Endothelial cell of umbilical vein (primary cell): ENCODE results near the gene ANKFN1. TPM values are rescaled to one million over a fixed set of nuclear protein-coding genes. Genes with fewer than 3 reads are reported as not detected.

ENCODE experiments used
- BruUV-seq: library from RNA; stranded (reverse); fragments of 400-500 nt; replicated peaks from 2 replicates; lab custom pipeline; 2021; lab: Mats Ljungman, UMichigan
- CTCF ChIA-PET: fragments of 300-600, 350-600 bp; sonication (Branson Sonifier 250); formaldehyde crosslinking; loops from one replicate; lab custom pipeline; 2021; ENCODE audit warnings: antibody characterized with exemption, inconsistent platforms; lab: Charles Lee
- POLR2A ChIA-PET: fragments of 300-600, 350-600 bp; sonication (Branson Sonifier 250); formaldehyde crosslinking; loops from one replicate; lab custom pipeline; 2021; ENCODE audit warnings: antibody characterized with exemption, inconsistent platforms; lab: Charles Lee
- DNase-seq: peaks from one replicate; pipeline ENCODE4 v3.0.0-alpha.2; 2011; ENCODE audit warnings: low read depth, low spot score
- FAIRE-seq: peaks from 2 replicates; lab custom pipeline; 2011; peaks lifted over from hg19 to GRCh38; lab: Jason Lieb, UNC
- H2AFZ ChIP-seq: 2 replicates; pipeline ENCODE4 v1.6.0; 2012; ENCODE audit warnings: low read depth, low read length, control low read depth, inconsistent platforms
- H3K27ac ChIP-seq: 2 replicates; pipeline ENCODE4 v1.5.1; 2011; ENCODE audit warnings: low read depth, mild to moderate bottlenecking, control low read depth, low read length, moderate library complexity; ENCODE audit not compliant: insufficient read depth
- H3K27me3 ChIP-seq, 2 experiments: 2 replicates each; pipeline versions ENCODE4 v1.6.0 to v1.6.1; 2011; ENCODE audit warnings: low read length in 2 of 2, mixed read lengths in 1 of 2; ENCODE audit not compliant: control insufficient read depth in 2 of 2, insufficient read depth in 2 of 2
- H3K36me3 ChIP-seq, 2 experiments: 2 replicates in 1 of 2; 3 replicates in 1 of 2; pipeline ENCODE4 v1.5.1; 2011; ENCODE audit warnings: low read length in 2 of 2, mild to moderate bottlenecking in 1 of 2, moderate library complexity in 1 of 2; ENCODE audit not compliant: control insufficient read depth in 2 of 2, insufficient read depth in 2 of 2; ENCODE audit errors: extremely low read depth in 1 of 2
- H3K4me1 ChIP-seq: 3 replicates; pipeline ENCODE4 v1.5.1; 2011; ENCODE audit warnings: mild to moderate bottlenecking, low read length; ENCODE audit not compliant: control insufficient read depth, insufficient read depth; ENCODE audit errors: extremely low read depth
- H3K4me2 ChIP-seq: 2 replicates; pipeline ENCODE4 v1.6.1; 2011; ENCODE audit warnings: low read length, control low read depth, mixed read lengths; ENCODE audit not compliant: insufficient read depth
- H3K4me3 ChIP-seq, 3 experiments: fragments of 200-600 bp in 1 of 3; sonication (generic), shearing (Covaris generic) in 1 of 3; replicated peaks in 1 of 3; 2 replicates each; pipeline ENCODE4 v1.5.1; 2011 to 2016; ENCODE audit warnings: control low read depth in 3 of 3, low read length in 3 of 3, mild to moderate bottlenecking in 2 of 3, inconsistent platforms in 1 of 3, low read depth in 1 of 3, moderate library complexity in 1 of 3; ENCODE audit not compliant: insufficient read depth in 1 of 3
- H3K79me2 ChIP-seq: 2 replicates; pipeline ENCODE4 v1.6.0; 2012; ENCODE audit warnings: low read length, inconsistent platforms; ENCODE audit not compliant: control insufficient read depth, insufficient read depth
- H3K9ac ChIP-seq: replicated peaks from 2 replicates; pipeline ENCODE3; 2011; ENCODE audit warnings: low read length, control low read depth; ENCODE audit not compliant: insufficient read depth; ENCODE audit errors: extremely low read depth
- H3K9me1 ChIP-seq: replicated peaks from 3 replicates; pipeline ENCODE4 v1.6.0; 2011; ENCODE audit warnings: mild to moderate bottlenecking, low read length; ENCODE audit not compliant: control insufficient read depth, insufficient read depth; ENCODE audit errors: extremely low read depth
- H3K9me3 ChIP-seq: replicated peaks from 2 replicates; pipeline ENCODE4 v1.5.1; 2012; ENCODE audit warnings: low read length, inconsistent platforms; ENCODE audit not compliant: control insufficient read depth, insufficient read depth
- H4K20me1 ChIP-seq: replicated peaks from 2 replicates; pipeline ENCODE3; 2011; ENCODE audit warnings: mild to moderate bottlenecking, low read length; ENCODE audit not compliant: control insufficient read depth, insufficient read depth; ENCODE audit errors: extremely low read depth
- CTCF ChIP-seq, 2 donors: IDR thresholded peaks; 1 replicate in 1 of 2; 2 replicates in 1 of 2; pipeline ENCODE4 v1.5.1; 2011; ENCODE audit warnings: low read length in 2 of 2, mild to moderate bottlenecking in 2 of 2, moderate library complexity in 2 of 2, control low read depth in 1 of 2, inconsistent platforms in 1 of 2, low read depth in 1 of 2; ENCODE audit not compliant: insufficient read depth in 1 of 2; ENCODE audit errors: extremely low read depth in 1 of 2
- EZH2 ChIP-seq: IDR thresholded peaks from 2 replicates; pipeline ENCODE4 v1.6.1; 2012; ENCODE audit warnings: borderline replicate concordance, low read depth, mild to moderate bottlenecking, moderate library complexity, low read length, inconsistent platforms; ENCODE audit not compliant: severe bottlenecking
- FOS ChIP-seq: IDR thresholded peaks from 2 replicates; pipeline ENCODE4 v1.6.1; 2011; ENCODE audit warnings: mild to moderate bottlenecking, low read length, moderate library complexity, borderline replicate concordance; ENCODE audit not compliant: insufficient read depth
- GATA2 ChIP-seq: IDR thresholded peaks from 2 replicates; pipeline ENCODE4 v1.7.0; 2011; ENCODE audit warnings: low read depth, mild to moderate bottlenecking, moderate library complexity, mixed read lengths, low read length; ENCODE audit not compliant: insufficient read length, insufficient read depth
- JUN ChIP-seq: IDR thresholded peaks from 2 replicates; pipeline ENCODE4 v1.6.1; 2011; ENCODE audit warnings: borderline replicate concordance, low read depth; ENCODE audit not compliant: insufficient read length, insufficient read depth
- MAX ChIP-seq: IDR thresholded peaks from 2 replicates; pipeline ENCODE4 v1.6.1; 2011; ENCODE audit not compliant: insufficient read depth, insufficient read length
- MYC ChIP-seq: IDR thresholded peaks from one replicate; pipeline ENCODE4 v1.6.1; 2011; ENCODE audit warnings: mild to moderate bottlenecking, low read depth, low read length
- POLR2A ChIP-seq: IDR thresholded peaks from 2 replicates; pipeline ENCODE4 v1.6.1; 2012; ENCODE audit warnings: low read depth, mild to moderate bottlenecking, control low read depth, low read length
- POLR2AphosphoS5 ChIP-seq: IDR thresholded peaks from 2 replicates; pipeline ENCODE4 v1.6.1; 2012; ENCODE audit warnings: low read depth, mild to moderate bottlenecking, control low read depth, low read length, moderate library complexity; ENCODE audit not compliant: insufficient read depth
- dilution Hi-C: fragments of 300-500 bp; cut with MboI; formaldehyde crosslinking; loops from one replicate; pipeline ENCODE4 v1.15.0; 2019; ENCODE audit warnings: low sequenced_read_pairs; ENCODE audit not compliant: extremely low pct_ligation_motif_present
- intact Hi-C: fragments of 100-400 bp; cut with micrococcal nuclease; formaldehyde crosslinking; loops from one replicate; pipeline ENCODE4 v1.10.0; 2022
- polyA plus RNA-seq, 4 experiments: library from polyadenylated mRNA; depleted of rRNA in 3 of 4; stranded (reverse) in 3 of 4; unstranded in 1 of 4; fragments of >200 nt; gene quantifications; 2 replicates each; pipeline versions ENCODE4 v1.2.1 to v1.2.3, GENCODE V29; 2011 to 2012; ENCODE audit warnings: missing spikeins in 1 of 4
- total RNA-seq: library from RNA; stranded (reverse); gene quantifications from 2 replicates; pipeline ENCODE4 v1.2.3, GENCODE V29; 2021

Gene ANKFN1
- total and polyA plus RNA-seq, 2 donors (not counting 3 experiments of a cell fraction or from before 2014, with no cell fraction given): 0.15 TPM; not detected in 1

GRCh38 chr17:56389356-56389755, 236.1 kb downstream of the ANKFN1 start:
- no peak overlapping the region for H3K27ac ChIP-seq
- no peak overlapping the region for H3K4me3 ChIP-seq
- POLR2A ChIA-PET: no interaction called here
- DNase-seq (no peak), FAIRE-seq (no peak)
- no peaks in the 10 kb centered on the region for H3K36me3 ChIP-seq
- dilution Hi-C loops (no loop called here), intact Hi-C loops (no loop called here)
- no TSS peak for BruUV-seq
- H3K4me2 ChIP-seq: no peak overlapping the region
- TF ChIP-seq MYC (no peak), GATA2 (no peak), CTCF (IDR thresholded peaks at IDR 0.05; ENCODE audit: extremely low read depth in 1 of 2, insufficient read depth in 1 of 2, low read depth in 1 of 2, low read length in 2 of 2) (no peak), POLR2A (no peak), FOS (no peak), EZH2 (no peak), MAX (no peak), JUN (no peak), POLR2AphosphoS5 (no peak)
- CTCF ChIA-PET: no interaction called here
- H3K9ac ChIP-seq: no peak overlapping the region
- H3K27me3 ChIP-seq: no peaks in the 10 kb centered on the region
- no peak overlapping the region for H2AFZ ChIP-seq
- H3K9me3 ChIP-seq: no peaks in the 10 kb centered on the region
- H3K9me1 ChIP-seq: no peaks in the 10 kb centered on the region
- H3K4me1 ChIP-seq: no peaks in the 10 kb centered on the region
- no peaks in the 10 kb centered on the region for H4K20me1 ChIP-seq
- H3K79me2 ChIP-seq: no peaks in the 10 kb centered on the region
